ENCODE measurements around the gene STK4.

- TF ChIP-seq CTCF (IDR thresholded peaks at IDR 0.05) (no peak), NR3C1 (CRISPR knock-in tag; conservative IDR thresholded peaks at IDR 0.05; ENCODE audit: low read depth) (no peak), ESRRA (CRISPR knock-in tag; IDR thresholded peaks at IDR 0.05; ENCODE audit: borderline replicate concordance) (no peak), ZNF121 (CRISPR knock-in tag; IDR thresholded peaks at IDR 0.05) (no peak), FOXP1 (CRISPR knock-in tag; IDR thresholded peaks at IDR 0.05; ENCODE audit: borderline replicate concordance) (no peak), HMGA2 (CRISPR knock-in tag; IDR thresholded peaks at IDR 0.05) (no peak)
- TF ChIP-seq, protein P1, sequence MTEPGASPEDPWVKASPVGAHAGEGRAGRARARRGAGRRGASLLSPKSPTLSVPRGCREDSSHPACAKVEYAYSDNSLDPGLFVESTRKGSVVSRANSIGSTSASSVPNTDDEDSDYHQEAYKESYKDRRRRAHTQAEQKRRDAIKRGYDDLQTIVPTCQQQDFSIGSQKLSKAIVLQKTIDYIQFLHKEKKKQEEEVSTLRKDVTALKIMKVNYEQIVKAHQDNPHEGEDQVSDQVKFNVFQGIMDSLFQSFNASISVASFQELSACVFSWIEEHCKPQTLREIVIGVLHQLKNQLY (CRISPR knock-in tag; IDR thresholded peaks at IDR 0.05) = no peak
- TF ChIP-seq, protein P2, sequence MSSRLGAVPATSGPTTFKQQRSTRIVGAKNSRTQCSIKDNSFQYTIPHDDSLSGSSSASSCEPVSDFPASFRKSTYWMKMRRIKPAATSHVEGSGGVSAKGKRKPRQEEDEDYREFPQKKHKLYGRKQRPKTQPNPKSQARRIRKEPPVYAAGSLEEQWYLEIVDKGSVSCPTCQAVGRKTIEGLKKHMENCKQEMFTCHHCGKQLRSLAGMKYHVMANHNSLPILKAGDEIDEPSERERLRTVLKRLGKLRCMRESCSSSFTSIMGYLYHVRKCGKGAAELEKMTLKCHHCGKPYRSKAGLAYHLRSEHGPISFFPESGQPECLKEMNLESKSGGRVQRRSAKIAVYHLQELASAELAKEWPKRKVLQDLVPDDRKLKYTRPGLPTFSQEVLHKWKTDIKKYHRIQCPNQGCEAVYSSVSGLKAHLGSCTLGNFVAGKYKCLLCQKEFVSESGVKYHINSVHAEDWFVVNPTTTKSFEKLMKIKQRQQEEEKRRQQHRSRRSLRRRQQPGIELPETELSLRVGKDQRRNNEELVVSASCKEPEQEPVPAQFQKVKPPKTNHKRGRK (CRISPR knock-in tag; IDR thresholded peaks at IDR 0.05; ENCODE audit: borderline replicate concordance) = no peak
- TF ChIP-seq, protein P3, sequence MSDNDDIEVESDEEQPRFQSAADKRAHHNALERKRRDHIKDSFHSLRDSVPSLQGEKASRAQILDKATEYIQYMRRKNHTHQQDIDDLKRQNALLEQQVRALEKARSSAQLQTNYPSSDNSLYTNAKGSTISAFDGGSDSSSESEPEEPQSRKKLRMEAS (CRISPR knock-in tag; IDR thresholded peaks at IDR 0.05) = no peak
Observed at GRCh38 chr20:45101333-45101850, 135.1 kb downstream of the STK4 start.
